Measurements from ENCODE around the gene ANO7. TPM values are rescaled to one million over a fixed set of nuclear protein-coding genes. Genes with fewer than 3 reads are reported as not detected.

ANO7 gene
- total and polyA plus RNA-seq, 2 of the 8 experiments (the other 6 are each of a cell fraction or from before 2014, with no cell fraction given) = 3.2 to 6.9 TPM

GRCh38 chr2:241227594-241227993 lies 39.1 kb downstream of the ANO7 start (continued):
- no peak for TF ChIP-seq EGR1 (IDR thresholded peaks at IDR 0.05; ENCODE audit: borderline replicate concordance, low read depth, low read length)
- TF ChIP-seq CHD2 (IDR thresholded peaks at IDR 0.05; ENCODE audit: low read length) = no peak
- no peak for TF ChIP-seq CTCF (IDR thresholded peaks at IDR 0.05; ENCODE audit: control extremely low read depth in 1 of 3, insufficient read depth in 1 of 3, low read depth in 1 of 3, low read length in 3 of 3)
- TF ChIP-seq CBX8 (IDR thresholded peaks at IDR 0.05; ENCODE audit: borderline replicate concordance, low read depth, low read length) = no peak
